ENCODE measurements around the gene SORCS2.

DNA sequence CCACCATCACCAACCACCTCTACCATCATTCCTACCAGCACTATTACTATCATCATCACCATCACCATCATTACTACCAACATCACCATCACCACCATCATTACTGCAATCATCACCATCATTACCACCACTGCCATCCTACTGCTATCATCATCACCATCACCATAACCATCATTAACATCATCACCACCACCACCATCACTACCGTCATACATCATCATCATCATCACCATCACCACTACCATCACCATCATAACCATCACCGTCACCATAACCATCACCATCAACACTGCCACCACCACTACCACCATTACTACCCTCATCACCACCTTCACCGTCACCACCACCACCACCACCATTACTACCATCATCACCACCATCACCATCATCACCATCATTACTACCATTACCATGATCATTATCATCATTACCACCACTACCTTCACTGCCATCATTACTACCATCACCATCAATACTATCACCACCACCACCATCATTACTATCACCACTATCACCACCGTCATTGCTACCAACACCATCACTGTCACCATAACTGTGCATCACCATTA, 170.6 kb downstream of the SORCS2 start:
- TF ChIP-seq EZH2 (IDR thresholded peaks at IDR 0.05; ENCODE audit: borderline replicate concordance, low read depth, low read length, poor library complexity, severe bottlenecking): no peak
- TF ChIP-seq, protein P1, sequence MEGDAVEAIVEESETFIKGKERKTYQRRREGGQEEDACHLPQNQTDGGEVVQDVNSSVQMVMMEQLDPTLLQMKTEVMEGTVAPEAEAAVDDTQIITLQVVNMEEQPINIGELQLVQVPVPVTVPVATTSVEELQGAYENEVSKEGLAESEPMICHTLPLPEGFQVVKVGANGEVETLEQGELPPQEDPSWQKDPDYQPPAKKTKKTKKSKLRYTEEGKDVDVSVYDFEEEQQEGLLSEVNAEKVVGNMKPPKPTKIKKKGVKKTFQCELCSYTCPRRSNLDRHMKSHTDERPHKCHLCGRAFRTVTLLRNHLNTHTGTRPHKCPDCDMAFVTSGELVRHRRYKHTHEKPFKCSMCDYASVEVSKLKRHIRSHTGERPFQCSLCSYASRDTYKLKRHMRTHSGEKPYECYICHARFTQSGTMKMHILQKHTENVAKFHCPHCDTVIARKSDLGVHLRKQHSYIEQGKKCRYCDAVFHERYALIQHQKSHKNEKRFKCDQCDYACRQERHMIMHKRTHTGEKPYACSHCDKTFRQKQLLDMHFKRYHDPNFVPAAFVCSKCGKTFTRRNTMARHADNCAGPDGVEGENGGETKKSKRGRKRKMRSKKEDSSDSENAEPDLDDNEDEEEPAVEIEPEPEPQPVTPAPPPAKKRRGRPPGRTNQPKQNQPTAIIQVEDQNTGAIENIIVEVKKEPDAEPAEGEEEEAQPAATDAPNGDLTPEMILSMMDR (conservative IDR thresholded peaks at IDR 0.05; ENCODE audit: low read depth, low read length): no peak

Measured in A673 (cell line).